T47D (cell line): ENCODE results near the gene MAPK1.
"Not testable (repeated sequence)": the region's sequence is repeated elsewhere in the genome, so short reads cannot be mapped to it uniquely, and the experiment has no call there.

ENCODE experiments used
- DNase-seq, 2 experiments: peaks; one replicate each; pipeline versions ENCODE4 v3.0.0 to v3.0.0-alpha.2; 2011 to 2012; ENCODE audit warnings: low read depth in 1 of 2, low spot score in 1 of 2
- JUND ChIP-seq: IDR thresholded peaks from 2 replicates; pipeline ENCODE4 v1.6.1; 2012; ENCODE audit warnings: low read depth
- in situ Hi-C: cut with HindIII; loops from 2 replicates; pipeline ENCODE4 v1.10.0; 2016; ENCODE audit warnings: low sequenced_read_pairs, low pct_unique_long_range_greater_than_20kb

MAPK1 gene

GRCh38 chr22:21758091-21758864 is 109.2 kb downstream of the MAPK1 start:
- no peak for TF ChIP-seq JUND
- in situ Hi-C loops: no loop called here
- no peak for DNase-seq

DNA sequence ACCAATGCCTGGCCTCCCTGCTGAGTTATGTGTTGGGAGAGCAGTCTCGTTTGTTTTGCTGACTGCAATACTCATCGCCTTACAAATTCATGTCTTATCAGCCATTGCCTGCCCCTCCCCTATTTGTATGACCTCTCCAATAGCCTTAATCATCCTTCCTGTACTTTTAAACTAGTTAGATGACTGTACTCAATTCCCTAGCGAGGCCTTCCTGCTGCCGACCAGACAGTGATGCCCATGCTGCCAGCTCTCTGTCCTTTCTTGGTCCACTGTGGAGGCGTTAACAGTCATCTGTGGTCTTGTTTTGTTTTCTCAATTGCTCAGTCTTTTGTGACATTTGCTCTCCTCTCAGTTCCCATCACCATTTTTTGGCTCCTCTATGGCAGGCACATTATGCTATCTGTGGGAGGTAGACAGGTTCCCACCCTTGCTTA is 111.6 kb downstream of the MAPK1 start:
- TF ChIP-seq JUND: no peak
- in situ Hi-C loops: no loop called here
- no peak for DNase-seq

DNA sequence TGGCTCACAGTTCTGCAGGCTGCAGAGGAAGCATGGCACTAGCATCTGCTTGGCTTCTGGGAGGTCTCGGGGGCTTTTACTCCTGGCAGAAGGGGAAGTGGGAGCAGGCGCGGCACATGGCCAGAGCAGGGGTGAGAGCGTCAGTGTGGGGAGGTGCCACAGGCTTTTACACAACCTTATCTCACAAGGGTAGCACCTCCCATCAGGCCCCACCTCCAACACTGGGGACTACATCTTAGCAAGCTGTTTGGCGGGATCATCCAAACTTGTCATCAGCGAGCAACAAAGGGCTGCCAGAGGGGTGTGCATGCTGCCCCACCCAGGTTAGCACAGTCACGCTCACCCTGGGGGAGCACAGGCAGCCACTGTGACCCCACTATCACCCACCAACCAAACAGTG is 112.9 kb downstream of the MAPK1 start:
- TF ChIP-seq JUND: no peak
- in situ Hi-C loops: no loop called here
- DNase-seq: no peak

- no peak for DNase-seq
- TF ChIP-seq JUND: no peak
- in situ Hi-C loops: no loop called here
These were observed 113.9 kb downstream of the MAPK1 start for GRCh38 chr22:21753374-21754111.

DNA sequence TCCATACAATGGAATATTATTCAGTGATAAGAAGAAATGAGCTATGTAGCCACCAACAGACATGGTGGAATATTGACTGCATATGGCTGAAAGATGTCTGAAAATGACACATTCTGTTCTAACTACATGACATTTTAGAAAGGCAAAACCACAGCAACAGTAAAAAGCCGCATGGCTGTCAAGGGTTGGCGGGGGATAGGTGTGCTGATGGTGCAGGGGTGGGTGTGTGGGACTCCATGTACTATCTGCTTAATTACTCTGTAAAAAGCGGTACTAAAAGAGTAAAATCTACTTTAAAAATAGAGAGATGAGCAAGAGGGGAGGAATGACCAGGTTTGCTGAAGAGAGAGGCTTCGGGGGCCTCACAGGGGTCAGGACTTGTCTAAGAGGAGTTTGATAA is 115.2 kb downstream of the MAPK1 start:
- no peak for DNase-seq
- TF ChIP-seq JUND: no peak
- in situ Hi-C loops: no loop called here

- TF ChIP-seq JUND: no peak
- no peak for DNase-seq
- in situ Hi-C loops: no loop called here
These were observed 121.5 kb downstream of the MAPK1 start for GRCh38 chr22:21745948-21746347.

- in situ Hi-C loops: not testable (repeated sequence)
These were observed 122.5 kb downstream of the MAPK1 start for GRCh38 chr22:21744917-21745316.

GRCh38 chr22:21741790-21742189 is 125.7 kb downstream of the MAPK1 start:
- DNase-seq: no peak
- in situ Hi-C loops: no loop called here
- TF ChIP-seq JUND: no peak

More at GRCh38 chr22:21744917-21745316, 122.5 kb downstream of the MAPK1 start:
- not testable (repeated sequence) for DNase-seq

- no peak for DNase-seq
- in situ Hi-C loops: no loop called here
These were observed 126.4 kb downstream of the MAPK1 start for GRCh38 chr22:21741059-21741458.

DNA sequence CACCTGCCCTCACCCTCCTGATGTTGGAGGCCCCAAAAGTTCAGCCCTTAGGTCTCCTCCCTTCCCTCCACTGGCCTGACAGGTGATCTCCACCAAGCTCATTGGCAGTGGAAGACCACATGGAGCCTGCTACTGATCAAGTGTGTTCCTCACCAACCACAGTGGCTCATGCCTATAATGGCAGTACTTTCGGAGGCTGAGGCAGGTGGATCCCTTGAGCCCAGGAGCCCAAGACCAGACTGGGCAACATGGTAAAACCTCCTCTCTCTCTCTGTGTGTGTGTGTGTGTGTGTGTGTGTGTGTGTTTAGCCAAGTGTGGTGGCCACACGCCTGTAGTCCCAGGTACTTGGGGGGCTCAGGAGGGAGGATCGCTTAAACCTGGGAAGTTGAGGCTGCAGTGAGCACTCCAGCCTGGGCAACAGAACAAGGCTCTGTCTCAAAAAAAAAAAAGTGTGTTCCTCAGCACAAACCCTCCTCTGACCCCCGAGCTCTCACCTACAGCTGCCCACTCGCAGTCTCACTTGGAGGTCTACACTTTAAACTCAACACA is 127.5 kb downstream of the MAPK1 start:
- in situ Hi-C loops: no loop called here
- TF ChIP-seq JUND: no peak
- no peak for DNase-seq

More at GRCh38 chr22:21741059-21741458, 126.4 kb downstream of the MAPK1 start:
- TF ChIP-seq JUND: no peak

DNA sequence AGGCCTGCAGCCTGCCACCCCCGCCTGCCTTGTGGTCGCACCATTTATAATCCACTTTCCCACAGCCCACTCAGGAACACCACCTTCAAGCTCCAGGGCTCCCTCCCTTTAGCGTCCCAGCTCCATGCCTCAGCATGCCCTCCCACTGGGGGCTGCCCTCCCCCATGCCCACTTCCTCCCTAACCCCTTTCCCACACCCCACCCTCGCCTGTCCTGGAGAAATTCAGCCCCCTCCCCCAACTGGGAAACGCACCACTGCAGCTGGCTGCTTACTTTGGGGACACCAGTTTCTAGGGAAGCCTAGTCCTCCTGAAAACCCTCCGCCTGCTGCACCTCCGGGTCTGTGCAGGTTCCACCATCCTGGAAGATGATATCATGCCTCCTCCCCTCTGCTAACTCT is 128.5 kb downstream of the MAPK1 start:
- no peak for TF ChIP-seq JUND
- DNase-seq: no peak
- in situ Hi-C loops: no loop called here

DNA sequence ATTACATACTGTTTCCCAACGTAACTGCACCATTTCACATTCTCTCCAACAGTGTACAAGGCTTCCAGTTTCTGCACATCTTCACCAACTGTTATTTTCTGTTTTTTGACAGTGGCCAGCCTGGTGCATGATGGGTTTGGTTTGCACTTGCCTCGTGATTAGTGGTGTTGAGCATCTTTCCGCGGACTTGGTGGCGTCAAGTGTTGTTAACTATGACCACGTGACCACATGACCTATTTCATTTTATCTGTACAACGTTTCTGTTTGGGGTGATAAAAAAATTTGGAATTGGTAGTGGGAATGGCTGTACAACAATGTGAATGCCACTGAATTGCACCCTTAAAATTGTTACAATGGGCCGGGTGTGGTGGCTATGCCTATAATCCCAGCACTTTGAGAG is 129.4 kb downstream of the MAPK1 start:
- in situ Hi-C loops: no loop called here
- no peak for TF ChIP-seq JUND
- no peak for DNase-seq

GRCh38 chr22:21736948-21737347 is 130.5 kb downstream of the MAPK1 start:
- no peak for TF ChIP-seq JUND
- in situ Hi-C loops: no loop called here
- DNase-seq: no peak
